ENCODE measurements around the gene MAFG. TPM values are rescaled to one million over a fixed set of nuclear protein-coding genes. Genes with fewer than 3 reads are reported as not detected.
A peak's percentile ranks its signal among the peaks of the same experiment; 100 is the strongest.

The MAFG gene
- total and polyA plus RNA-seq, 2 of the 13 experiments (the other 11 are each of a cell fraction or from before 2014, with no cell fraction given), result 14.5 to 20.0 TPM

DNA sequence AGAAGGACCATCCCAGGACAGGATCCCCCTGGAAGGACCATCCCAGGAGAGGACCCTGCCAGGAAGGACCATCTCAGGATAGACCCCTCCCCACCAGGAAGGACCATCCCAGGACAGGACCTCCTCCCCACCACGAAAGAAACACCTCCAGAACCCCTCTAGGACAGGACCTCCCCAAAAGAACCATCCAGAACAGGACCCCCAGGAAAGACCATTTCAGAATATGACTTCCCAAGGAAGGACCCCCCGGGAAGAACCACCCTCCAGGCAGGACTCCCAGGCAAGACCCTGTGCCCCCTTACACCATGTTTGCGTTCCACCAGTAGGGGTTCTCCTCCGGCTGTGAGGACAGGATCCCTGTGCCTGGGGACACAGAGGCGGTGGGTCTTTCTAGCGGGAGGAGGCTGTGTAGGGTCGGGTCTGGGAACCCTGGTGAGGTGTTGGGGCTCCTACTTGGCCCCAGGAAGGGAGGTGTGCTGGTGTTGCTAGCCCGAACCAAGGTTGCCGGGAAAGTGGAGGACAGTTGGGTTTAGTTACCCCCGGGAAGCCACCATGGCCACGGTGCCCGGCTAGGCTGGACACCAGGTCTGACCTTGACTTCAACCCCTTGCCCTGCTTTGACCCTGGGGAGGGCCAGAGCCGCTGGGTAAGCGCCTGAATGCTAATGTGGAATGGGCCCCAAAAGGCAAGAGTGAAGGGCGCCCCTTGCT is 31.3 kb upstream of the MAFG start:
- Histone ChIP-seq H3K36me3 (replicated peaks in 1 of 2; ENCODE audit: control insufficient read depth in 1 of 2, insufficient read depth in 2 of 2, low read length in 2 of 2) (peaks cover 33 to 54% of the 10 kb centered on the region in 2 experiments), H3K9me3 (ENCODE audit: low read length) (no peaks in the 10 kb centered on the region), H3K79me2 (ENCODE audit: insufficient read depth, low read length) (peaks cover 61% of the 10 kb centered on the region), H3K4me3 (replicated peaks in 1 of 3; ENCODE audit: insufficient read depth in 1 of 3, low read depth in 2 of 3, low read length in 3 of 3) (peak overlapping the region; percentile 95 to 97 (median 96)), H3K27me3 (ENCODE audit: control insufficient read depth in 1 of 2, insufficient read depth in 2 of 2, low read length in 2 of 2) (no peaks in the 10 kb centered on the region; a peak in 1 of 5 replicates), H3K4me2 (ENCODE audit: low read depth, low read length) (peak overlapping the region; percentile 99), H3K27ac (ENCODE audit: extremely low read length, insufficient read depth, low read length) (peak overlapping the region; percentile 86), H4K20me1 (ENCODE audit: insufficient read depth, low read length) (peaks cover 21% of the 10 kb centered on the region), H3K4me1 (ENCODE audit: insufficient read depth, low read length) (peaks cover 70% of the 10 kb centered on the region), H2AFZ (ENCODE audit: low read length) (no peak overlapping the region), H3K9ac (ENCODE audit: insufficient read depth, low read depth, low read length) (peak overlapping the region; percentile 99)
- 13% methylated on average over 9 of the region's 15 CpGs for WGBS (ENCODE audit: low lambda C conversion rate)
- BruUV-seq (replicated peaks), result no TSS peak
- intact Hi-C loops (cut with micrococcal nuclease; ENCODE audit: unreplicated experiment) (loop anchor here (1.0 kb wide), 1 partner anchor 63 kb away; no protein-coding TSS in a partner anchor), in situ Hi-C loops (cut with HindIII; ENCODE audit: extremely low pct_ligation_motif_present, low pct_unique_long_range_greater_than_20kb) (loop anchor here (5.0 kb wide), 2 partner anchors 39 to 64 kb away; partner anchors contain the start of genes CENPX and LRRC45)
- DNase-seq (ENCODE audit: low spot score), result no peak
- no peak for FAIRE-seq
- POLR2A ChIA-PET, result interaction anchor here (0.6 to 9.7 kb wide), 14 partner anchors 9 to 79 kb away, joined by 3 to 406 read pairs (median 17); partner anchors contain the start of genes ASPSCR1, CENPX, DCXR and LRRC45
- CTCF ChIA-PET (ENCODE audit: low intra/inter-chr PET ratio, low total read pairs), result interaction anchor here (1.3 to 4.7 kb wide), 9 partner anchors 19 to 79 kb away, joined by 4 to 181 read pairs (median 25); partner anchors contain the start of genes ASPSCR1, CENPX, DCXR and LRRC45
- ATAC-seq, result no peak
- no peak for TF ChIP-seq SALL1 (CRISPR knock-in tag; IDR thresholded peaks at IDR 0.05)
- no peak; the same call in 1 of the 2 replicates for TF ChIP-seq NFKB2 (CRISPR knock-in tag; IDR thresholded peaks at IDR 0.05; ENCODE audit: borderline replicate concordance)
- peak; percentile 87 for TF ChIP-seq RXRA (CRISPR knock-in tag; IDR thresholded peaks at IDR 0.05)
- TF ChIP-seq, protein P1, sequence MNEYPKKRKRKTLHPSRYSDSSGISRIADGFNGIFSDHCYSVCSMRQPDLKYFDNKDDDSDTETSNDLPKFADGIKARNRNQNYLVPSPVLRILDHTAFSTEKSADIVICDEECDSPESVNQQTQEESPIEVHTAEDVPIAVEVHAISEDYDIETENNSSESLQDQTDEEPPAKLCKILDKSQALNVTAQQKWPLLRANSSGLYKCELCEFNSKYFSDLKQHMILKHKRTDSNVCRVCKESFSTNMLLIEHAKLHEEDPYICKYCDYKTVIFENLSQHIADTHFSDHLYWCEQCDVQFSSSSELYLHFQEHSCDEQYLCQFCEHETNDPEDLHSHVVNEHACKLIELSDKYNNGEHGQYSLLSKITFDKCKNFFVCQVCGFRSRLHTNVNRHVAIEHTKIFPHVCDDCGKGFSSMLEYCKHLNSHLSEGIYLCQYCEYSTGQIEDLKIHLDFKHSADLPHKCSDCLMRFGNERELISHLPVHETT (CRISPR knock-in tag; conservative IDR thresholded peaks at IDR 0.05), result no peak
- TF ChIP-seq KAT7 (CRISPR knock-in tag; IDR thresholded peaks at IDR 0.05; ENCODE audit: borderline replicate concordance), result peak; percentile 36; the same call in 1 of the 2 replicates
- no peak for TF ChIP-seq TBL1XR1 (IDR thresholded peaks at IDR 0.05; ENCODE audit: borderline replicate concordance, low read length, partially characterized antibody)
- TF ChIP-seq, protein P2, sequence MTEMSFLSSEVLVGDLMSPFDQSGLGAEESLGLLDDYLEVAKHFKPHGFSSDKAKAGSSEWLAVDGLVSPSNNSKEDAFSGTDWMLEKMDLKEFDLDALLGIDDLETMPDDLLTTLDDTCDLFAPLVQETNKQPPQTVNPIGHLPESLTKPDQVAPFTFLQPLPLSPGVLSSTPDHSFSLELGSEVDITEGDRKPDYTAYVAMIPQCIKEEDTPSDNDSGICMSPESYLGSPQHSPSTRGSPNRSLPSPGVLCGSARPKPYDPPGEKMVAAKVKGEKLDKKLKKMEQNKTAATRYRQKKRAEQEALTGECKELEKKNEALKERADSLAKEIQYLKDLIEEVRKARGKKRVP (CRISPR knock-in tag; IDR thresholded peaks at IDR 0.05), result no peak
- TF ChIP-seq, protein P3, sequence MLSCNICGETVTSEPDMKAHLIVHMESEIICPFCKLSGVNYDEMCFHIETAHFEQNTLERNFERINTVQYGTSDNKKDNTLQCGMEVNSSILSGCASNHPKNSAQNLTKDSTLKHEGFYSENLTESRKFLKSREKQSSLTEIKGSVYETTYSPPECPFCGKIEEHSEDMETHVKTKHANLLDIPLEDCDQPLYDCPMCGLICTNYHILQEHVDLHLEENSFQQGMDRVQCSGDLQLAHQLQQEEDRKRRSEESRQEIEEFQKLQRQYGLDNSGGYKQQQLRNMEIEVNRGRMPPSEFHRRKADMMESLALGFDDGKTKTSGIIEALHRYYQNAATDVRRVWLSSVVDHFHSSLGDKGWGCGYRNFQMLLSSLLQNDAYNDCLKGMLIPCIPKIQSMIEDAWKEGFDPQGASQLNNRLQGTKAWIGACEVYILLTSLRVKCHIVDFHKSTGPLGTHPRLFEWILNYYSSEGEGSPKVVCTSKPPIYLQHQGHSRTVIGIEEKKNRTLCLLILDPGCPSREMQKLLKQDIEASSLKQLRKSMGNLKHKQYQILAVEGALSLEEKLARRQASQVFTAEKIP (CRISPR knock-in tag; IDR thresholded peaks at IDR 0.05; ENCODE audit: borderline replicate concordance), result no peak
- no peak for TF ChIP-seq CREB1 (IDR thresholded peaks at IDR 0.05)
- no peak for TF ChIP-seq CREB1 (CRISPR knock-in tag; IDR thresholded peaks at IDR 0.05)
- no peak for TF ChIP-seq KLF11 (CRISPR knock-in tag; IDR thresholded peaks at IDR 0.05)
- no peak for TF ChIP-seq HMGA1 (CRISPR knock-in tag; conservative IDR thresholded peaks at IDR 0.05)
- no peak for TF ChIP-seq SP2 (CRISPR knock-in tag; IDR thresholded peaks at IDR 0.05)
- peak; percentile 16; the same call in 1 of the 2 replicates for TF ChIP-seq GLI4 (CRISPR knock-in tag; IDR thresholded peaks at IDR 0.05; ENCODE audit: borderline replicate concordance)
- TF ChIP-seq KDM2A (CRISPR knock-in tag; IDR thresholded peaks at IDR 0.05; ENCODE audit: borderline replicate concordance, low read depth), result no peak; the same call in none of the 2 replicates
- peak; percentile 41; the same call in 1 of the 2 replicates for TF ChIP-seq ZNF746 (CRISPR knock-in tag; IDR thresholded peaks at IDR 0.05)
- no peak for TF ChIP-seq ZNF720 (CRISPR knock-in tag; IDR thresholded peaks at IDR 0.05)
- TF ChIP-seq NAIF1 (CRISPR knock-in tag; IDR thresholded peaks at IDR 0.05; ENCODE audit: borderline replicate concordance), result no peak
- TF ChIP-seq DNMT3B (CRISPR knock-in tag; conservative IDR thresholded peaks at IDR 0.05), result no peak

Measured in HepG2 (cell line).